Activated CD4-positive, alpha-beta T cell treated with anti-CD3 and anti-CD28 coated beads, Interleukin-2, amount 50 U/mL, for 24 hours (primary cell): ENCODE measurements around the gene TXNRD3.
"Not testable (repeated sequence)": the region's sequence is repeated elsewhere in the genome, so short reads cannot be mapped to it uniquely, and the experiment has no call there.

Experiments
- DNase-seq, 2 donors: peaks; one replicate each; pipeline ENCODE4 v3.0.0-alpha.2; 2020; ENCODE audit warnings: low read depth in 1 of 2, low spot score in 1 of 2

Gene TXNRD3

GRCh38 chr3:126604691-126605090 lies 50.2 kb downstream of the TXNRD3 start:
- no peak for DNase-seq

GRCh38 chr3:126599101-126599500 lies 55.8 kb downstream of the TXNRD3 start:
- DNase-seq: no peak

GRCh38 chr3:126595479-126595878 lies 59.4 kb downstream of the TXNRD3 start:
- DNase-seq: not testable (repeated sequence)

GRCh38 chr3:126591515-126591914 lies 63.4 kb downstream of the TXNRD3 start:
- DNase-seq: not testable (repeated sequence)

GRCh38 chr3:126582311-126582710 lies 72.6 kb downstream of the TXNRD3 start:
- no peak for DNase-seq

GRCh38 chr3:126581569-126581968 lies 73.4 kb downstream of the TXNRD3 start:
- no peak for DNase-seq

GRCh38 chr3:126580746-126581145 lies 74.2 kb downstream of the TXNRD3 start:
- DNase-seq: no peak

- no peak for DNase-seq
Observed at GRCh38 chr3:126578702-126579101, 76.2 kb downstream of the TXNRD3 start.

GRCh38 chr3:126577261-126577660 lies 77.7 kb downstream of the TXNRD3 start:
- DNase-seq: no peak

GRCh38 chr3:126573492-126574117 lies 81.3 kb downstream of the TXNRD3 start:
- DNase-seq: no peak

GRCh38 chr3:126571078-126571477 lies 83.8 kb downstream of the TXNRD3 start:
- DNase-seq: no peak

GRCh38 chr3:126570103-126570541 lies 84.8 kb downstream of the TXNRD3 start:
- no peak for DNase-seq

GRCh38 chr3:126569390-126569975 lies 85.4 kb downstream of the TXNRD3 start:
- no peak for DNase-seq

- DNase-seq: no peak
Observed at GRCh38 chr3:126568776-126569342, 86.1 kb downstream of the TXNRD3 start.

- no peak for DNase-seq
Observed at GRCh38 chr3:126567696-126568438, 87.1 kb downstream of the TXNRD3 start.

GRCh38 chr3:126562737-126563276 lies 92.1 kb downstream of the TXNRD3 start:
- no peak for DNase-seq

- no peak for DNase-seq
Observed at GRCh38 chr3:126558336-126559071, 96.4 kb downstream of the TXNRD3 start, which contains the start of gene C3orf22. C3orf22 (minus strand) TSS chr3:126558932; CDS start chr3:126553390, 5,542 bp downstream.

GRCh38 chr3:126557761-126558160 lies 97.2 kb downstream of the TXNRD3 start:
- DNase-seq: no peak

GRCh38 chr3:126557415-126557745 lies 97.5 kb downstream of the TXNRD3 start:
- DNase-seq: no peak
